SJCRH30 (cell line): Measurements from ENCODE around the gene RPL4. TPM values are rescaled to one million over a fixed set of nuclear protein-coding genes. Genes with fewer than 3 reads are reported as not detected.
"Not testable (repeated sequence)": the region's sequence is repeated elsewhere in the genome, so short reads cannot be mapped to it uniquely, and the experiment has no call there.

ENCODE experiments used
- DNase-seq, 2 experiments: peaks; one replicate each; pipeline ENCODE4 v3.0.0-alpha.2; 2015 to 2020
- H3K27ac ChIP-seq: fragments of 250-450 bp; sonication (Bioruptor Pico); 2 replicates; pipeline ENCODE4 v1.5.1; 2020; ENCODE audit warnings: mild to moderate bottlenecking, moderate library complexity
- H3K27me3 ChIP-seq: fragments of 250-450 bp; sonication (Bioruptor Pico); 2 replicates; pipeline ENCODE4 v1.5.1; 2020; ENCODE audit warnings: mild to moderate bottlenecking, moderate library complexity
- H3K36me3 ChIP-seq: fragments of 250-450 bp; sonication (Bioruptor Pico); 2 replicates; pipeline ENCODE4 v1.5.1; 2020; ENCODE audit warnings: mild to moderate bottlenecking, moderate library complexity
- H3K4me1 ChIP-seq: fragments of 250-450 bp; sonication (Bioruptor Pico); 2 replicates; pipeline ENCODE4 v1.5.1; 2020; ENCODE audit warnings: mild to moderate bottlenecking, moderate library complexity
- H3K4me3 ChIP-seq: fragments of 250-450 bp; sonication (Bioruptor Pico); 2 replicates; pipeline ENCODE4 v1.5.1; 2020; ENCODE audit warnings: mild to moderate bottlenecking, moderate library complexity
- H3K9me3 ChIP-seq: fragments of 250-450 bp; sonication (Bioruptor Pico); replicated peaks from 2 replicates; pipeline ENCODE4 v1.5.1; 2020; ENCODE audit warnings: mild to moderate bottlenecking, moderate library complexity
- total RNA-seq: library from RNA; depleted of rRNA; stranded (reverse); fragments of >200 nt; shearing (Covaris generic); gene quantifications from 2 replicates; pipeline ENCODE4 v1.2.3, GENCODE V29; 2014

The RPL4 gene
- total RNA-seq, 1 experiment from 2014 or later = 6,933 TPM

- Histone ChIP-seq H3K4me1 (peaks cover 23% of the 10 kb centered on the region), H3K9me3 (no peaks in the 10 kb centered on the region), H3K27ac (no peak overlapping the region), H3K36me3 (peaks cover 19% of the 10 kb centered on the region), H3K4me3 (no peak overlapping the region), H3K27me3 (no peaks in the 10 kb centered on the region)
- DNase-seq = no peak
Measured at GRCh38 chr15:66480267-66480666, 24.4 kb downstream of the RPL4 start.

- H3K4me1 ChIP-seq = peaks cover 25% of the 10 kb centered on the region
- H3K27ac ChIP-seq = no peak overlapping the region
- H3K9me3 ChIP-seq = no peaks in the 10 kb centered on the region
- no peak overlapping the region for H3K4me3 ChIP-seq
- DNase-seq = no peak
- no peaks in the 10 kb centered on the region for H3K27me3 ChIP-seq
- H3K36me3 ChIP-seq = peaks cover 10% of the 10 kb centered on the region
Measured at GRCh38 chr15:66477011-66477410, 27.6 kb downstream of the RPL4 start.

DNA sequence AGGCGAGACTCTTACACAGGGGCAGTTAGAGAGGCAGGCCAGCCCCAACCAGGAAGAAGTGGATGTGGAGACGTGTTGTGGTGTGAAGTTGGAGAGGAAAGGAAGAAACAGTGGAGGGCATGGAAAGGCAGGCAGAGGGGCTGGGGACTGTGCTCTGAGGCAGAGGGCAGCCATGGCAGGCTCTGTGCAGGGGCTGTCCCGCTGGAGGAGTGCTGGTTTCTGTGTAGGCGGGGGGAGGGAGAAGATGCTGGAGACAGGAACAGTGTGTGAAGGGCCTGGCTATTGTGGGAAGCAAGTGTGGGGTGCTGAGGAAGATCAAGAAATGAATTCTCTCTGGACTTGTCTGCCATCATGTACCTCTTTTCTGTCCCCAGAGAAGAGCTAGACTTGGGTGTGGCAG is 28.1 kb downstream of the RPL4 start:
- Histone ChIP-seq H3K27me3 (no peaks in the 10 kb centered on the region), H3K36me3 (peaks cover 6% of the 10 kb centered on the region; the same call in 1 of the 2 replicates)

GRCh38 chr15:66474963-66475362 is 29.7 kb downstream of the RPL4 start:
- H3K9me3 ChIP-seq = no peaks in the 10 kb centered on the region
- no peaks in the 10 kb centered on the region for H3K27me3 ChIP-seq
- H3K27ac ChIP-seq = no peak overlapping the region
- DNase-seq = no peak
- peaks cover 20% of the 10 kb centered on the region for H3K4me1 ChIP-seq
- peaks cover 6% of the 10 kb centered on the region; the same call in 1 of the 2 replicates for H3K36me3 ChIP-seq
- no peak overlapping the region for H3K4me3 ChIP-seq

More for the DNA sequence above, 28.1 kb downstream of the RPL4 start:
- no peaks in the 10 kb centered on the region for H3K9me3 ChIP-seq
- peaks cover 22% of the 10 kb centered on the region for H3K4me1 ChIP-seq
- H3K4me3 ChIP-seq = no peak overlapping the region
- no peak overlapping the region for H3K27ac ChIP-seq
- no peak for DNase-seq

- Histone ChIP-seq H3K27me3 (no peaks in the 10 kb centered on the region), H3K4me3 (no peak overlapping the region), H3K27ac (no peak overlapping the region), H3K9me3 (no peaks in the 10 kb centered on the region), H3K36me3 (peaks cover 6% of the 10 kb centered on the region; the same call in 1 of the 2 replicates), H3K4me1 (peaks cover 20% of the 10 kb centered on the region)
- no peak for DNase-seq
Measured at GRCh38 chr15:66474135-66474534, 30.5 kb downstream of the RPL4 start.

- peak; percentile 32 to 44 for DNase-seq
- H3K27ac ChIP-seq = peak overlapping the region; percentile 33
Measured at GRCh38 chr15:66472176-66472999, 32.3 kb downstream of the RPL4 start.

GRCh38 chr15:66470825-66471224 is 33.8 kb downstream of the RPL4 start:
- not testable (repeated sequence) for DNase-seq, H3K9me3 ChIP-seq, H3K27me3 ChIP-seq, H3K4me3 ChIP-seq, H3K36me3 ChIP-seq, H3K27ac ChIP-seq
- peaks cover 20% of the 10 kb centered on the region for H3K4me1 ChIP-seq

More at GRCh38 chr15:66472176-66472999, 32.3 kb downstream of the RPL4 start:
- H3K36me3 ChIP-seq = peaks cover 8% of the 10 kb centered on the region; the same call in 1 of the 2 replicates
- peaks cover 20% of the 10 kb centered on the region for H3K4me1 ChIP-seq
- H3K9me3 ChIP-seq = no peaks in the 10 kb centered on the region
- no peaks in the 10 kb centered on the region for H3K27me3 ChIP-seq
- H3K4me3 ChIP-seq = no peak overlapping the region

- not testable (repeated sequence) for H3K9me3 ChIP-seq, H3K36me3 ChIP-seq, H3K27ac ChIP-seq, H3K4me3 ChIP-seq, DNase-seq, H3K27me3 ChIP-seq
- peaks cover 10% of the 10 kb centered on the region for H3K4me1 ChIP-seq
Measured at GRCh38 chr15:66467162-66468040, 37.3 kb downstream of the RPL4 start.

DNA sequence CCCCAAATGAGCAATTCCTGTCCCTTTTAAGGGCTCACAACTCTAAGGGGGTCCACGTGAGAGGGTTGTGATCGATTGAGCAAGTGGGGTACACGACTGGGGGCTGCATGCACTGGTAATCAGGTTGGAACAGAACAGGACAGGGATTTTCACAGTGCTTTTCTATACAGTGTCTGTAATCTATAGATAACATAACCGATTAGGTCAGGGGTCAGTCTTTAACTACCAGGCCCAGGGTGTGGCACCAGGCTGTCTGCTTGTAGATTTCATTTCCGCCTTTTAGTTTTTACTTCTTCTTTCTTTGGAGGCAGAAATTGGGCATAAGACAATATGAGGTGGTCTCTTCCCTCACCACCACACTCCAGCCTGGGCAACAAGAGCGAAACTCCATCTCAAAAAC is 39.4 kb downstream of the RPL4 start:
- not testable (repeated sequence) for H3K4me1 ChIP-seq, DNase-seq, H3K27me3 ChIP-seq, H3K27ac ChIP-seq, H3K4me3 ChIP-seq, H3K9me3 ChIP-seq
- H3K36me3 ChIP-seq = peaks cover 11% of the 10 kb centered on the region

DNA sequence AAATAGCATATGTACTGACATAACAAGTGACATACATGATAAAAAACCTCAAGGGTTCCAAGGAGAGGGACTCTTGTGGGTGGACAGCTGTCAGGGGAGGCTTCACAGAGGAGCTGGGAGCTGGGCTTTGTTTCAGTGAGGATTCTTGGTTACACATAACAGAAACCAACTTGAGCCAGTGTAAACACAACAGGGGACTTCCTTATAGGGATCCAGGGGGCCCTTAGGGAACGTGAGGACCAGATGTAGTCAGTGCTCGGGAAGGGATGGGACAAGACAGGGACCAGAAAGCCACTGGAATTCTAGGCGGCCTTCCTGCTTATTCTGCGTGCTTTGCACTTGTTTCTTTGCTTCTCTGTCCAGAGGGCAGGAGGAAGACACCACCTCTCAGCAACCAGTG is 42.0 kb downstream of the RPL4 start:
- H3K36me3 ChIP-seq = peaks cover 10% of the 10 kb centered on the region
- no peaks in the 10 kb centered on the region for H3K4me1 ChIP-seq
- no peak overlapping the region for H3K27ac ChIP-seq
- H3K9me3 ChIP-seq = no peaks in the 10 kb centered on the region
- DNase-seq = no peak
- no peaks in the 10 kb centered on the region for H3K27me3 ChIP-seq
- H3K4me3 ChIP-seq = no peak overlapping the region

DNA sequence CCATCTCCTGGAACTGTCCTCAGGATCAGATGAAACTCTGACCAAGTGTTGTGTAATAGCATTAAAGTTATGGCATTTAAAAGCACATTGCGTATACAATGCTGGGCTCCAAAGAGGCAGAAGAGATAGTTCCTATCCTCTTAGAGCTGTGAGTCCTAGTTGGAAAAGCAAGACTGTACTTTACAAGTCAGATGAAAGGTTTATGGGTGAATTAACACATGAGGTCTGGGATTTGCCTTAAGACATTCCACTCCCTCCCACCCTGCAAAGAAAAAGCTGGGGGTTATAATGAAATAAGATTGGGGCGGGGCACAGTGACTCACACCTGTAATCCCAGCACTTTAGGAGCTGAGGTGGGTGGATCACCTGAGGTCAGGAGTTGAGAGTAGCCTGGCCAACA is 42.7 kb downstream of the RPL4 start:
- no peaks in the 10 kb centered on the region for H3K4me1 ChIP-seq
- H3K27ac ChIP-seq = no peak overlapping the region
- no peak overlapping the region for H3K4me3 ChIP-seq
- peaks cover 10% of the 10 kb centered on the region for H3K36me3 ChIP-seq
- no peak for DNase-seq
- H3K27me3 ChIP-seq = no peaks in the 10 kb centered on the region
- H3K9me3 ChIP-seq = no peaks in the 10 kb centered on the region

GRCh38 chr15:66461294-66461693 is 43.4 kb downstream of the RPL4 start:
- H3K9me3 ChIP-seq, H3K4me1 ChIP-seq, DNase-seq, H3K4me3 ChIP-seq, H3K27ac ChIP-seq, H3K27me3 ChIP-seq, H3K36me3 ChIP-seq: not testable (repeated sequence)

DNA sequence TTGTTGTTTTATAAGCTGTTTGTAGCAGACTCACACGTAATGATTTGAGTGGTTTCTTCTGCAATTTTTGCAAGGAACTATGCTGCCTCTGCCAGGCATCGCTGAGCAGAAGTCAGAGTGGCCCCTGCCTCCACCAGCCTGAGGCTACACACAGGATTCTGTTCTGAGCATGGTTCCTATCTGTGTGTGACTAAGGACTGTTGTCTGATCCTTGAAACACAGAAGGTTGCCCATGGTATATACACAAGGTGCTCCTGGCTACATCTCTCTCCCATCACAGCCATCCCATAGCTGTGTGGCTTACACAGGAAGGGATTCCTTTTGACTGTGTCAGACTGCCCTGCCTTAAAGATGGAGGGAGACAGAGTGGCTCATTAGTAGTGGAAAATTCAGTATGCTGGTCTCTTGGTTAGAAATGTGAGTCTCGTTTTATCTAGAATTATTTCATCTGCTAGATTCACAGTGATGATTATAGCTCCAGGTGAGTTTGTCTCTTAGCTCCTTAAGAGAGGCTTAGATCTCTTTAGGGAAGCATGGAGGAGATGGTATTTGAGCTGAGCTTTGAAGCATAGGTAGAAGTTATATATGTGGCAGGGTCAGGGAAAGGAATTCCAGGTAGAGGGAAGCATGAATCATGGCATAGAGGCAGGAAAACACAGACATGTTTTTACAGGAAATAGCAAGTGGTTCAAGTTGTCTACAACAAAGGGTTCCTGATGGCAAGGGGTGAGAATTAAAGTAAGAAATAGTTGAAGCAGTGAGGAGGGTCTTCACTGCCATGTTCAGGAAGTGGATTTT is 44.6 kb downstream of the RPL4 start:
- DNase-seq = no peak
- no peak overlapping the region for H3K27ac ChIP-seq
- H3K4me1 ChIP-seq = no peaks in the 10 kb centered on the region
- no peak overlapping the region for H3K4me3 ChIP-seq
- H3K27me3 ChIP-seq = no peaks in the 10 kb centered on the region
- H3K9me3 ChIP-seq = no peaks in the 10 kb centered on the region
- peaks cover 6% of the 10 kb centered on the region; the same call in 1 of the 2 replicates for H3K36me3 ChIP-seq

GRCh38 chr15:66456211-66456610 is 48.4 kb downstream of the RPL4 start:
- Histone ChIP-seq H3K4me1 (0 out of 2 replicates have a peak, but pooled peaks cover 3% of the 10 kb centered on the region), H3K27me3 (no peaks in the 10 kb centered on the region), H3K27ac (no peak overlapping the region), H3K9me3 (no peaks in the 10 kb centered on the region; the same call in 1 of the 2 replicates), H3K4me3 (no peak overlapping the region), H3K36me3 (peaks cover 6% of the 10 kb centered on the region; the same call in 1 of the 2 replicates)
- DNase-seq = no peak
